ENCODE results near the gene NPR1. TPM values are rescaled to one million over a fixed set of nuclear protein-coding genes. Genes with fewer than 3 reads are reported as not detected.

NPR1 gene
- total and polyA plus RNA-seq, 2 experiments from 2014 or later = 3.7 to 9.0 TPM

- TF ChIP-seq, protein P1, sequence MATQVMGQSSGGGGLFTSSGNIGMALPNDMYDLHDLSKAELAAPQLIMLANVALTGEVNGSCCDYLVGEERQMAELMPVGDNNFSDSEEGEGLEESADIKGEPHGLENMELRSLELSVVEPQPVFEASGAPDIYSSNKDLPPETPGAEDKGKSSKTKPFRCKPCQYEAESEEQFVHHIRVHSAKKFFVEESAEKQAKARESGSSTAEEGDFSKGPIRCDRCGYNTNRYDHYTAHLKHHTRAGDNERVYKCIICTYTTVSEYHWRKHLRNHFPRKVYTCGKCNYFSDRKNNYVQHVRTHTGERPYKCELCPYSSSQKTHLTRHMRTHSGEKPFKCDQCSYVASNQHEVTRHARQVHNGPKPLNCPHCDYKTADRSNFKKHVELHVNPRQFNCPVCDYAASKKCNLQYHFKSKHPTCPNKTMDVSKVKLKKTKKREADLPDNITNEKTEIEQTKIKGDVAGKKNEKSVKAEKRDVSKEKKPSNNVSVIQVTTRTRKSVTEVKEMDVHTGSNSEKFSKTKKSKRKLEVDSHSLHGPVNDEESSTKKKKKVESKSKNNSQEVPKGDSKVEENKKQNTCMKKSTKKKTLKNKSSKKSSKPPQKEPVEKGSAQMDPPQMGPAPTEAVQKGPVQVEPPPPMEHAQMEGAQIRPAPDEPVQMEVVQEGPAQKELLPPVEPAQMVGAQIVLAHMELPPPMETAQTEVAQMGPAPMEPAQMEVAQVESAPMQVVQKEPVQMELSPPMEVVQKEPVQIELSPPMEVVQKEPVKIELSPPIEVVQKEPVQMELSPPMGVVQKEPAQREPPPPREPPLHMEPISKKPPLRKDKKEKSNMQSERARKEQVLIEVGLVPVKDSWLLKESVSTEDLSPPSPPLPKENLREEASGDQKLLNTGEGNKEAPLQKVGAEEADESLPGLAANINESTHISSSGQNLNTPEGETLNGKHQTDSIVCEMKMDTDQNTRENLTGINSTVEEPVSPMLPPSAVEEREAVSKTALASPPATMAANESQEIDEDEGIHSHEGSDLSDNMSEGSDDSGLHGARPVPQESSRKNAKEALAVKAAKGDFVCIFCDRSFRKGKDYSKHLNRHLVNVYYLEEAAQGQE (IDR thresholded peaks at IDR 0.05; ENCODE audit: unreplicated experiment) = no peak
- TF ChIP-seq, protein P2, sequence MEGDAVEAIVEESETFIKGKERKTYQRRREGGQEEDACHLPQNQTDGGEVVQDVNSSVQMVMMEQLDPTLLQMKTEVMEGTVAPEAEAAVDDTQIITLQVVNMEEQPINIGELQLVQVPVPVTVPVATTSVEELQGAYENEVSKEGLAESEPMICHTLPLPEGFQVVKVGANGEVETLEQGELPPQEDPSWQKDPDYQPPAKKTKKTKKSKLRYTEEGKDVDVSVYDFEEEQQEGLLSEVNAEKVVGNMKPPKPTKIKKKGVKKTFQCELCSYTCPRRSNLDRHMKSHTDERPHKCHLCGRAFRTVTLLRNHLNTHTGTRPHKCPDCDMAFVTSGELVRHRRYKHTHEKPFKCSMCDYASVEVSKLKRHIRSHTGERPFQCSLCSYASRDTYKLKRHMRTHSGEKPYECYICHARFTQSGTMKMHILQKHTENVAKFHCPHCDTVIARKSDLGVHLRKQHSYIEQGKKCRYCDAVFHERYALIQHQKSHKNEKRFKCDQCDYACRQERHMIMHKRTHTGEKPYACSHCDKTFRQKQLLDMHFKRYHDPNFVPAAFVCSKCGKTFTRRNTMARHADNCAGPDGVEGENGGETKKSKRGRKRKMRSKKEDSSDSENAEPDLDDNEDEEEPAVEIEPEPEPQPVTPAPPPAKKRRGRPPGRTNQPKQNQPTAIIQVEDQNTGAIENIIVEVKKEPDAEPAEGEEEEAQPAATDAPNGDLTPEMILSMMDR (conservative IDR thresholded peaks at IDR 0.05; ENCODE audit: low read depth in 2 of 2) = no peak
- TF ChIP-seq EZH2 (IDR thresholded peaks at IDR 0.05; ENCODE audit: low read depth, unreplicated experiment) (no peak), CREB1 (CRISPR knock-in tag; IDR thresholded peaks at IDR 0.05; ENCODE audit: low read depth) (no peak), STAT1 (IDR thresholded peaks at IDR 0.05; ENCODE audit: unreplicated experiment) (no peak), NANOG (IDR thresholded peaks at IDR 0.05; ENCODE audit: borderline replicate concordance) (no peak), POLR2AphosphoS5 (IDR thresholded peaks at IDR 0.05; ENCODE audit: low read depth) (no peak), ETS1 (IDR thresholded peaks at IDR 0.05) (no peak), ZNF462 (CRISPR knock-in tag; IDR thresholded peaks at IDR 0.05) (no peak)
- Mint-ChIP-seq H3K36me3 (ENCODE audit: low read depth) (peaks cover 72% of the 10 kb centered on the region), H3K27ac (no peak overlapping the region), H3K4me1 (peaks cover 15% of the 10 kb centered on the region), H3K4me3 (no peak overlapping the region), H3K27me3 (ENCODE audit: insufficient read depth, low read depth, poor library complexity) (peaks cover 18% of the 10 kb centered on the region), H3K9me3 (no peaks in the 10 kb centered on the region; the same call in 2 of the 3 replicates)
- H3K79me2 ChIP-seq (replicated peaks; ENCODE audit: insufficient read depth) = no peaks in the 10 kb centered on the region
- ATAC-seq = peak; percentile 26; the same call in 2 of the 3 replicates
- no peaks in the 10 kb centered on the region; the same call in 1 of the 2 replicates for H3K4me1 ChIP-seq (ENCODE audit: insufficient read depth)
- no peak overlapping the region for H2AFZ ChIP-seq
- no peaks in the 10 kb centered on the region for H3K36me3 ChIP-seq (ENCODE audit: insufficient read depth)
- no peak overlapping the region for H3K4me2 ChIP-seq
- H3K27me3 ChIP-seq (ENCODE audit: insufficient read depth) = peaks cover 5% of the 10 kb centered on the region; the same call in 1 of the 2 replicates
- no peaks in the 10 kb centered on the region for H3F3A ChIP-seq (replicated peaks; ENCODE audit: low read depth)
- H3K4me3 ChIP-seq = no peak overlapping the region
- no peaks in the 10 kb centered on the region for H3K9me2 ChIP-seq (ENCODE audit: insufficient read depth)
- no peaks in the 10 kb centered on the region for H4K20me1 ChIP-seq (replicated peaks; ENCODE audit: insufficient read depth)
- no peak overlapping the region for H3K27ac ChIP-seq (ENCODE audit: low read depth)
- no peak for DNase-seq (ENCODE audit: low spot score)
Measured at GRCh38 chr1:153685544-153686340, 7.3 kb downstream of the NPR1 start.

All from GM23338 (cell line).